T-cell (primary cell): ENCODE results near the gene ST3GAL3. TPM values are rescaled to one million over a fixed set of nuclear protein-coding genes. Genes with fewer than 3 reads are reported as not detected.

Experiments used
- ATAC-seq, 4 experiments: fragments of 200-7000 bp in 3 of 4; fragments of 150-1000 bp in 1 of 4; cut with Tn5 transposase; replicated peaks in 1 of 4; 1 replicate in 3 of 4; 2 replicates in 1 of 4; pipeline ENCODE4 v1.10.0; 2021; ENCODE audit warnings: moderate library complexity in 3 of 4, mild to moderate bottlenecking in 2 of 4, moderate number of reproducible peaks in 1 of 4
- CTCF ChIA-PET, 2 donors: fragments of 300-600 bp; sonication (Branson Sonifier 250); formaldehyde crosslinking; loops; one replicate each; lab custom pipeline; 2022; ENCODE audit warnings: antibody characterized with exemption in 2 of 2; lab: Charles Lee
- POLR2A ChIA-PET, 2 donors: fragments of 300-600 bp; sonication (Branson Sonifier 250); formaldehyde crosslinking; loops; one replicate each; lab custom pipeline; 2022; ENCODE audit warnings: antibody characterized with exemption in 2 of 2; lab: Charles Lee
- DNase-seq, 35 experiments: peaks; one replicate each; pipeline versions ENCODE4 v3.0.0 to v3.0.0-alpha.2; 2013 to 2023
- H3K27ac ChIP-seq: one replicate; pipeline ENCODE4 v1.5.1; 2013; ENCODE audit warnings: low read length
- H3K27me3 ChIP-seq, 2 experiments: replicated peaks in 1 of 2; 1 replicate in 1 of 2; 2 replicates in 1 of 2; pipeline versions ENCODE4 v1.6.1 to v1.7.0; 2013; ENCODE audit warnings: low read length in 1 of 2, mixed read lengths in 1 of 2; ENCODE audit not compliant: control insufficient read depth in 2 of 2, insufficient read depth in 2 of 2; ENCODE audit errors: extremely low read depth in 1 of 2
- H3K36me3 ChIP-seq, 2 donors: 1 replicate in 1 of 2; 2 replicates in 1 of 2; pipeline versions ENCODE4 v1.6.1 to v1.7.0; 2013; ENCODE audit warnings: low read length in 1 of 2; ENCODE audit not compliant: control insufficient read depth in 2 of 2, insufficient read depth in 1 of 2; ENCODE audit errors: extremely low read depth in 1 of 2
- H3K4me1 ChIP-seq, 2 experiments: 1 replicate in 1 of 2; 2 replicates in 1 of 2; pipeline versions ENCODE4 v1.6.1 to v1.7.0; 2013; ENCODE audit warnings: low read length in 2 of 2, mixed read lengths in 1 of 2; ENCODE audit not compliant: insufficient read depth in 2 of 2, control insufficient read depth in 1 of 2; ENCODE audit errors: extremely low read depth in 1 of 2
- H3K4me3 ChIP-seq, 2 donors: 1 replicate in 1 of 2; 2 replicates in 1 of 2; pipeline versions ENCODE4 v1.5.1 to v1.7.0; 2013; ENCODE audit warnings: mild to moderate bottlenecking in 2 of 2, low read length in 1 of 2, moderate library complexity in 1 of 2; ENCODE audit not compliant: control insufficient read depth in 1 of 2; ENCODE audit errors: extremely low read depth in 1 of 2
- H3K9me3 ChIP-seq: 2 replicates; pipeline ENCODE4 v1.7.0; 2013
- H3K27ac Mint-ChIP-seq, 2 donors: one replicate each; pipeline ENCODE4 v1.8.0; 2020 to 2021; ENCODE audit warnings: mild to moderate bottlenecking in 2 of 2, mixed read lengths in 2 of 2
- H3K27me3 Mint-ChIP-seq, 2 donors: one replicate each; pipeline ENCODE4 v1.8.0; 2021 to 2022; ENCODE audit warnings: mixed read lengths in 2 of 2
- H3K36me3 Mint-ChIP-seq: one replicate; pipeline ENCODE4 v1.8.0; 2021; ENCODE audit warnings: mixed read lengths
- H3K4me1 Mint-ChIP-seq, 3 donors: one replicate each; pipeline ENCODE4 v1.8.0; 2020 to 2022; ENCODE audit warnings: mixed read lengths in 3 of 3, mild to moderate bottlenecking in 1 of 3
- H3K4me3 Mint-ChIP-seq, 3 donors: one replicate each; pipeline ENCODE4 v1.8.0; 2020 to 2022; ENCODE audit warnings: mild to moderate bottlenecking in 3 of 3, mixed read lengths in 3 of 3, moderate library complexity in 3 of 3
- H3K9me3 Mint-ChIP-seq, 3 donors: one replicate each; pipeline ENCODE4 v1.8.0; 2020 to 2022; ENCODE audit warnings: mixed read lengths in 3 of 3
- whole genome bisulfite sequencing: methylation state at CpG from one replicate; pipeline ENCODE4 v1.1.5; 2013; ENCODE audit warnings: missing lambda C conversion rate; ENCODE audit not compliant: insufficient coverage; 5-methylcytosine and 5-hydroxymethylcytosine counted together
- total RNA-seq, 35 experiments: library from RNA in 6 of 35; stranded (reverse) in 6 of 35; fragments of 120-200 nt in 1 of 35; gene quantifications; one replicate each; pipeline versions ENCODE4 v1.2.1 to v1.2.4 and lab custom pipeline; 2013 to 2026

Gene ST3GAL3
- total RNA-seq, 5 donors from 2014 or later (not counting 1 experiment from before 2014, with no cell fraction given) = 21.9 to 29.8 (median 24.4) TPM

GRCh38 chr1:43951021-43951985 lies 244.0 kb downstream of the ST3GAL3 start:
- Histone ChIP-seq H3K4me1 (peaks cover 13 to 24% of the 10 kb centered on the region in 2 experiments), H3K4me3 (no peak overlapping the region), H3K9me3 (no peaks in the 10 kb centered on the region), H3K27me3 (no peaks in the 10 kb centered on the region), H3K27ac (no peak overlapping the region), H3K36me3 (peaks cover 0 to 7% of the 10 kb centered on the region in 2 donors)
- no peaks in the 10 kb centered on the region for H3K27me3 Mint-ChIP-seq
- 95% methylated on average over 3 of the region's 4 CpGs for WGBS
- ChIA-PET POLR2A (no interaction called here), CTCF (no interaction called here)
- H3K9me3 Mint-ChIP-seq = no peaks in the 10 kb centered on the region
- H3K4me1 Mint-ChIP-seq = peaks cover 30 to 33% (median 33%) of the 10 kb centered on the region in 3 donors
- H3K36me3 Mint-ChIP-seq = peaks cover 7% of the 10 kb centered on the region
- no peak for DNase-seq
- ATAC-seq = no peak
- H3K4me3 Mint-ChIP-seq = no peak overlapping the region
- no peak overlapping the region for H3K27ac Mint-ChIP-seq

- no peaks in the 10 kb centered on the region for H3K27me3 ChIP-seq
- peaks cover 4 to 13% of the 10 kb centered on the region in 2 experiments for H3K4me1 ChIP-seq
- Mint-ChIP-seq H3K4me1 (peaks cover 23 to 28% (median 28%) of the 10 kb centered on the region in 3 donors), H3K36me3 (peaks cover 14% of the 10 kb centered on the region), H3K27me3 (no peaks in the 10 kb centered on the region), H3K4me3 (no peak overlapping the region), H3K9me3 (no peaks in the 10 kb centered on the region), H3K27ac (no peak overlapping the region)
- ChIA-PET CTCF (no interaction called here), POLR2A (interaction anchor here in 1 of 2 donors (0.6 kb wide), 1 partner anchor 1385 kb away, joined by 5 read pairs; no protein-coding TSS in a partner anchor)
- no peak overlapping the region for H3K4me3 ChIP-seq
- DNase-seq (no peak), ATAC-seq (no peak)
- no peak overlapping the region for H3K27ac ChIP-seq
- no peaks in the 10 kb centered on the region for H3K9me3 ChIP-seq
- H3K36me3 ChIP-seq = peaks cover 6 to 20% of the 10 kb centered on the region in 2 donors
- WGBS = 97% methylated on average over 6 of the region's 8 CpGs
Observed at GRCh38 chr1:43952731-43953346, 245.5 kb downstream of the ST3GAL3 start.

- ATAC-seq = no peak
- Histone ChIP-seq H3K27me3 (no peaks in the 10 kb centered on the region), H3K4me3 (no peak overlapping the region), H3K9me3 (no peaks in the 10 kb centered on the region), H3K27ac (no peak overlapping the region), H3K4me1 (peaks cover 2 to 8% of the 10 kb centered on the region in 2 experiments), H3K36me3 (peaks cover 6 to 25% of the 10 kb centered on the region in 2 donors)
- ChIA-PET POLR2A (interaction anchor here in 1 of 2 donors (0.6 kb wide), 1 partner anchor 1386 kb away, joined by 5 read pairs; no protein-coding TSS in a partner anchor), CTCF (no interaction called here)
- no peak for DNase-seq
- 93% methylated on average over 2 of the region's 3 CpGs for WGBS
- Mint-ChIP-seq H3K27me3 (no peaks in the 10 kb centered on the region), H3K27ac (no peak overlapping the region), H3K36me3 (peaks cover 19% of the 10 kb centered on the region), H3K4me1 (peaks cover 18 to 23% (median 22%) of the 10 kb centered on the region in 3 donors), H3K4me3 (no peak overlapping the region), H3K9me3 (no peaks in the 10 kb centered on the region)
Observed at GRCh38 chr1:43953361-43953760, 246.0 kb downstream of the ST3GAL3 start.

GRCh38 chr1:43954036-43954435 lies 246.7 kb downstream of the ST3GAL3 start:
- peaks cover 22% of the 10 kb centered on the region for H3K36me3 Mint-ChIP-seq
- no peak for ATAC-seq
- CTCF ChIA-PET = no interaction called here

GRCh38 chr1:43956234-43956633 lies 248.9 kb downstream of the ST3GAL3 start:
- H3K36me3 ChIP-seq = peaks cover 6 to 31% of the 10 kb centered on the region in 2 donors
- no peak overlapping the region for H3K4me3 ChIP-seq
- peaks cover 0 to 4% (median 2%) of the 10 kb centered on the region in 3 donors for H3K4me1 Mint-ChIP-seq
- H3K27me3 Mint-ChIP-seq = no peaks in the 10 kb centered on the region
- no peaks in the 10 kb centered on the region for H3K4me1 ChIP-seq
- H3K36me3 Mint-ChIP-seq = peaks cover 21% of the 10 kb centered on the region
- no peak overlapping the region for H3K27ac ChIP-seq
- ChIA-PET CTCF (interaction anchor here in 1 of 2 donors (0.5 kb wide), 1 partner anchor 125 kb away, joined by 3 read pairs; no protein-coding TSS in a partner anchor), POLR2A (no interaction called here)
- H3K4me3 Mint-ChIP-seq = no peak overlapping the region
- H3K27me3 ChIP-seq = no peaks in the 10 kb centered on the region
- WGBS = 95% methylated on average over 6 of the region's 8 CpGs
- DNase-seq (no peak), ATAC-seq (no peak)
- H3K27ac Mint-ChIP-seq = no peak overlapping the region
- no peaks in the 10 kb centered on the region for H3K9me3 Mint-ChIP-seq
- no peaks in the 10 kb centered on the region for H3K9me3 ChIP-seq

More at GRCh38 chr1:43954036-43954435, 246.7 kb downstream of the ST3GAL3 start:
- 85% methylated on average over 4 of the region's 5 CpGs for WGBS
- H3K27me3 Mint-ChIP-seq = no peaks in the 10 kb centered on the region
- peaks cover 0 to 2% of the 10 kb centered on the region in 2 experiments for H3K4me1 ChIP-seq
- H3K9me3 Mint-ChIP-seq = no peaks in the 10 kb centered on the region
- H3K4me3 ChIP-seq = no peak overlapping the region
- H3K4me1 Mint-ChIP-seq = peaks cover 13 to 16% (median 16%) of the 10 kb centered on the region in 3 donors
- no peak overlapping the region for H3K27ac ChIP-seq
- no peaks in the 10 kb centered on the region for H3K27me3 ChIP-seq
- H3K27ac Mint-ChIP-seq = no peak overlapping the region
- H3K4me3 Mint-ChIP-seq = no peak overlapping the region
- no peaks in the 10 kb centered on the region for H3K9me3 ChIP-seq
- no peak for DNase-seq
- POLR2A ChIA-PET = no interaction called here
- H3K36me3 ChIP-seq = peaks cover 6 to 28% of the 10 kb centered on the region in 2 donors

- Mint-ChIP-seq H3K27me3 (no peaks in the 10 kb centered on the region), H3K9me3 (no peaks in the 10 kb centered on the region), H3K4me1 (peaks cover 0 to 2% (median 0%) of the 10 kb centered on the region in 3 donors), H3K4me3 (no peak overlapping the region), H3K36me3 (peaks cover 26% of the 10 kb centered on the region), H3K27ac (no peak overlapping the region)
- Histone ChIP-seq H3K36me3 (peaks cover 6 to 37% of the 10 kb centered on the region in 2 donors), H3K9me3 (no peaks in the 10 kb centered on the region), H3K4me3 (no peak overlapping the region), H3K27ac (no peak overlapping the region), H3K4me1 (no peaks in the 10 kb centered on the region), H3K27me3 (no peaks in the 10 kb centered on the region)
- 95% methylated on average over 6 of the region's 7 CpGs for WGBS
- POLR2A ChIA-PET = no interaction called here
- CTCF ChIA-PET = no interaction called here
- no peak for ATAC-seq
- no peak for DNase-seq
Observed at GRCh38 chr1:43957407-43958040, 250.2 kb downstream of the ST3GAL3 start.
